Measurements from ENCODE around the gene COA1.
"Not testable (repeated sequence)": the region's sequence is repeated elsewhere in the genome, so short reads cannot be mapped to it uniquely, and the experiment has no call there.

GRCh38 chr7:43731494-43731893 is 2.2 kb upstream of the COA1 start:
- TF ChIP-seq, protein P1, sequence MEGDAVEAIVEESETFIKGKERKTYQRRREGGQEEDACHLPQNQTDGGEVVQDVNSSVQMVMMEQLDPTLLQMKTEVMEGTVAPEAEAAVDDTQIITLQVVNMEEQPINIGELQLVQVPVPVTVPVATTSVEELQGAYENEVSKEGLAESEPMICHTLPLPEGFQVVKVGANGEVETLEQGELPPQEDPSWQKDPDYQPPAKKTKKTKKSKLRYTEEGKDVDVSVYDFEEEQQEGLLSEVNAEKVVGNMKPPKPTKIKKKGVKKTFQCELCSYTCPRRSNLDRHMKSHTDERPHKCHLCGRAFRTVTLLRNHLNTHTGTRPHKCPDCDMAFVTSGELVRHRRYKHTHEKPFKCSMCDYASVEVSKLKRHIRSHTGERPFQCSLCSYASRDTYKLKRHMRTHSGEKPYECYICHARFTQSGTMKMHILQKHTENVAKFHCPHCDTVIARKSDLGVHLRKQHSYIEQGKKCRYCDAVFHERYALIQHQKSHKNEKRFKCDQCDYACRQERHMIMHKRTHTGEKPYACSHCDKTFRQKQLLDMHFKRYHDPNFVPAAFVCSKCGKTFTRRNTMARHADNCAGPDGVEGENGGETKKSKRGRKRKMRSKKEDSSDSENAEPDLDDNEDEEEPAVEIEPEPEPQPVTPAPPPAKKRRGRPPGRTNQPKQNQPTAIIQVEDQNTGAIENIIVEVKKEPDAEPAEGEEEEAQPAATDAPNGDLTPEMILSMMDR (IDR thresholded peaks at IDR 0.05) = not testable (repeated sequence)
- not testable (repeated sequence) for TF ChIP-seq POLR2A (IDR thresholded peaks at IDR 0.05)
